Measurements from ENCODE around the gene TRIO. TPM values are rescaled to one million over a fixed set of nuclear protein-coding genes. Genes with fewer than 3 reads are reported as not detected.

Gene TRIO
- total RNA-seq, 1 experiment from 2014 or later: 211 TPM

GRCh38 chr5:14108170-14108996 is 34.8 kb upstream of the TRIO start:
- no peak for TF ChIP-seq EZH2 (IDR thresholded peaks at IDR 0.05; ENCODE audit: low read length, unreplicated experiment)
- peak; percentile 88 for TF ChIP-seq CTCF (conservative IDR thresholded peaks at IDR 0.05; ENCODE audit: low read depth, low read length)
- TF ChIP-seq EZH2phosphoT487 (IDR thresholded peaks at IDR 0.05; ENCODE audit: borderline replicate concordance, low read length): no peak
- H3K9ac ChIP-seq (ENCODE audit: low read length): peak overlapping the region; percentile 75
- H3F3A ChIP-seq (ENCODE audit: low read length, unreplicated experiment): no peaks in the 10 kb centered on the region
- H3K36me3 ChIP-seq (ENCODE audit: low read depth, low read length): peaks cover 4% of the 10 kb centered on the region; the same call in 1 of the 2 replicates
- H4K20me1 ChIP-seq (ENCODE audit: low read length): no peaks in the 10 kb centered on the region
- intact Hi-C loops (cut with micrococcal nuclease): loop anchor here (1.0 to 5.0 kb wide), 6 partner anchors 34 to 162 kb away; partner anchors contain the start of gene TRIO
- peak; percentile 78 for ATAC-seq
- peak overlapping the region; percentile 70 for H3K4me2 ChIP-seq (ENCODE audit: low read length)
- BruUV-seq (replicated peaks): no TSS peak
- H3K27me3 ChIP-seq (ENCODE audit: low read length): no peaks in the 10 kb centered on the region
- H2AFZ ChIP-seq (ENCODE audit: low read length): peak overlapping the region; percentile 72
- no peaks in the 10 kb centered on the region for H3K9me2 ChIP-seq (replicated peaks; ENCODE audit: low read length)
- peaks cover 63% of the 10 kb centered on the region for H3K4me1 ChIP-seq (ENCODE audit: insufficient read depth, low read length)
- DNase-seq: peak; percentile 91
- ChIA-PET CTCF (interaction anchor here (0.7 kb wide), 1 partner anchor 162 kb away, joined by 4 read pairs; no protein-coding TSS in a partner anchor), POLR2A (ENCODE audit: unreplicated experiment) (interaction anchor here (0.6 kb wide), 2 partner anchors 155 to 734 kb away, joined by 4 to 5 read pairs; no protein-coding TSS in a partner anchor)
- H3K79me2 ChIP-seq (ENCODE audit: low read length): peaks cover 23% of the 10 kb centered on the region
- peak overlapping the region; percentile 93 for H3K27ac ChIP-seq (ENCODE audit: low read length)
- H3K9me3 ChIP-seq (ENCODE audit: low read length): 0 out of 2 replicates have a peak, but pooled peaks cover 3% of the 10 kb centered on the region
- H3K4me3 ChIP-seq (ENCODE audit: low read length): peak overlapping the region; percentile 34

DNA sequence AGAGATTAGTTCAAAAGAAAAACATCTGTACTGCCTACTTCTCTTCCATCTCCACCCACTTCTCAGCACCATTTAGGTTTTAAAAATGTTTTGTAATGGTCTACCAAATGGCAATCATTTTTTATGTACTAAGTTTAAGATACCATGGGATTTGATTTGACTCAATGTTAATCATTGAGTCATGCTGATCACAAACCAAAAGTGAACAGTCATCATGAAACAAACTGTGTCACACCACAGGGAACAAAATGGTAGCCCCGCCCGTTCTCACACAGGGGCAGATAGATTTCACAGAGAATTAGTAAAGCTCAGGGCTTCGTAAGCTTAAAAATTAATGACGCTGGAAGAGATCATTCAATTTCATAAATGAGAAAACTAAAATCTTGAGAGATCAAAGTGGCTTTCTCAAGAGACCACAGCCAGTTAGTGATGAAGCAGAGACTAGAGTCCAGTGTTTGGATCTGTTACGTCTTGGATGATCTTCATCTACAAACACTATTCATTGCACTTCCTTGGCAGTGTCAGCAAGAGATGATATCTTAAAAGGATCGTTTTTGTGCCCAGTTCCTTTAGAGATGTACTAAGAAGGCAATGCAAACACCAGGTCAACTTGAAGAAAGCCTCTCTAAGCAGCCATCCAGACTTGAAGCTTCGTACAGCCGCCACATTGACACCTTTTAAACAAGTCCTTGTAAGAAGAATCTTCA is 33.9 kb upstream of the TRIO start:
- ChIA-PET CTCF (no interaction called here), POLR2A (ENCODE audit: unreplicated experiment) (interaction anchor here (0.6 kb wide), 1 partner anchor 154 kb away, joined by 5 read pairs; no protein-coding TSS in a partner anchor)
- peak overlapping the region; percentile 93 for H3K27ac ChIP-seq (ENCODE audit: low read length)
- DNase-seq: peak; percentile 92
- H3K36me3 ChIP-seq (ENCODE audit: low read depth, low read length): no peaks in the 10 kb centered on the region; the same call in 1 of the 2 replicates
- H3F3A ChIP-seq (ENCODE audit: low read length, unreplicated experiment): no peaks in the 10 kb centered on the region
- H4K20me1 ChIP-seq (ENCODE audit: low read length): no peaks in the 10 kb centered on the region
- peak; percentile 50 for ATAC-seq
- intact Hi-C loops (cut with micrococcal nuclease): loop anchor here (2.0 to 5.0 kb wide), 5 partner anchors 34 to 122 kb away; partner anchors contain the start of gene TRIO
- peak overlapping the region; percentile 70 for H3K4me2 ChIP-seq (ENCODE audit: low read length)
- no peaks in the 10 kb centered on the region for H3K9me2 ChIP-seq (replicated peaks; ENCODE audit: low read length)
- no TSS peak for BruUV-seq (replicated peaks)
- no peak for TF ChIP-seq EZH2phosphoT487 (IDR thresholded peaks at IDR 0.05; ENCODE audit: borderline replicate concordance, low read length)
- TF ChIP-seq CTCF (conservative IDR thresholded peaks at IDR 0.05; ENCODE audit: low read depth, low read length): no peak
- TF ChIP-seq EZH2 (IDR thresholded peaks at IDR 0.05; ENCODE audit: low read length, unreplicated experiment): no peak
- H3K9me3 ChIP-seq (ENCODE audit: low read length): no peaks in the 10 kb centered on the region
- no peaks in the 10 kb centered on the region for H3K27me3 ChIP-seq (ENCODE audit: low read length)
- H3K4me1 ChIP-seq (ENCODE audit: insufficient read depth, low read length): peaks cover 63% of the 10 kb centered on the region
- H3K4me3 ChIP-seq (ENCODE audit: low read length): peak overlapping the region; percentile 34
- H3K79me2 ChIP-seq (ENCODE audit: low read length): peaks cover 23% of the 10 kb centered on the region
- peak overlapping the region; percentile 75 for H3K9ac ChIP-seq (ENCODE audit: low read length)
- peak overlapping the region; percentile 72 for H2AFZ ChIP-seq (ENCODE audit: low read length)
